ENCODE results near the gene CZIB.

The CZIB gene

DNA sequence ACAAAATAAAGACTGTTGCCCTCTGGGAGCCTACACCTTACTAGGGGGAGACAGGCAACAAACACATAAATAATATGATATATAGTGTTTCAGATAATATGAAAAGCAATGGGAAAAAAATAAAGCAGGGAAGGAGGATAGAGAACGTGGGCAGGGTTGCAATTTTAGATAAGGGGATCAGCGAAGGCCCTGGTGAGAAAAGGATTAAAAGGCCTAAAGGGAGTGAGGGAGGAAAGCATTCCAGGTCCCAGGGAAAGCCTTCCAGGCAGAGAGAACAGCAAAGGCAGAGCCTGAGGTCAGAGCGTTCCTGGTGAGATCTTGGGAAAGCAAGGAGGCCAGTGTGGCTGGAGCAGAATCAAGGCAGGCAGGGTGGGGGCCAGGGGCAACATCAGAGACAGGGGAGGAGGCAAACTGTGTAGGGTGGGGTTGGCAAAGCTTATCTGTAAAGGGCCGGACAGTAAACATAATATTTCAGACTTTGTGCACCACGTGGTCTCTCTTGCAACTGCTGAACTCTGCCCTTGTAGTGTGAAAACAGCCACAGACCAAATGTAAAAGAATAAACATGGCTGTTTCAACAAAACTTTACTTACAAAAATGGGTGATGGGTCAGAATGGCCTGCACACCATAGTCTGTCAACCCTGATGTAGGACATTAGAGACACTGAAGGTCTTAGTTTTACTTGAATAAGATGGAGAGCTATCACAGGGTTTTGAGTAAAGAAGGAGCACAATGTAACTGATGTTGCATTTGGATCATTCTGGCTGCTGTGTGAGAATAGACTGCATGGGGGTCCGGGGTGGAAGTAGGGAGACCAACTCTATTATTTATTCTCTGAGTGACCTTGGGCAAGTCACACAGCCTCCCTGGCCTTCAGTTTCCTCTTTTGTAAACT lies 37.1 kb downstream of the CZIB start:
- TF ChIP-seq POLR2AphosphoS5 (IDR thresholded peaks at IDR 0.05; ENCODE audit: low read depth, low read length) = no peak
- no peak for TF ChIP-seq SIN3A (IDR thresholded peaks at IDR 0.05; ENCODE audit: borderline replicate concordance, insufficient read depth, low read length)
- TF ChIP-seq FOXP2 (optimal IDR thresholded peaks at IDR 0.05; ENCODE audit: borderline replicate concordance, extremely low read depth, extremely low read length, insufficient read depth) = no peak
- TF ChIP-seq, protein P1, sequence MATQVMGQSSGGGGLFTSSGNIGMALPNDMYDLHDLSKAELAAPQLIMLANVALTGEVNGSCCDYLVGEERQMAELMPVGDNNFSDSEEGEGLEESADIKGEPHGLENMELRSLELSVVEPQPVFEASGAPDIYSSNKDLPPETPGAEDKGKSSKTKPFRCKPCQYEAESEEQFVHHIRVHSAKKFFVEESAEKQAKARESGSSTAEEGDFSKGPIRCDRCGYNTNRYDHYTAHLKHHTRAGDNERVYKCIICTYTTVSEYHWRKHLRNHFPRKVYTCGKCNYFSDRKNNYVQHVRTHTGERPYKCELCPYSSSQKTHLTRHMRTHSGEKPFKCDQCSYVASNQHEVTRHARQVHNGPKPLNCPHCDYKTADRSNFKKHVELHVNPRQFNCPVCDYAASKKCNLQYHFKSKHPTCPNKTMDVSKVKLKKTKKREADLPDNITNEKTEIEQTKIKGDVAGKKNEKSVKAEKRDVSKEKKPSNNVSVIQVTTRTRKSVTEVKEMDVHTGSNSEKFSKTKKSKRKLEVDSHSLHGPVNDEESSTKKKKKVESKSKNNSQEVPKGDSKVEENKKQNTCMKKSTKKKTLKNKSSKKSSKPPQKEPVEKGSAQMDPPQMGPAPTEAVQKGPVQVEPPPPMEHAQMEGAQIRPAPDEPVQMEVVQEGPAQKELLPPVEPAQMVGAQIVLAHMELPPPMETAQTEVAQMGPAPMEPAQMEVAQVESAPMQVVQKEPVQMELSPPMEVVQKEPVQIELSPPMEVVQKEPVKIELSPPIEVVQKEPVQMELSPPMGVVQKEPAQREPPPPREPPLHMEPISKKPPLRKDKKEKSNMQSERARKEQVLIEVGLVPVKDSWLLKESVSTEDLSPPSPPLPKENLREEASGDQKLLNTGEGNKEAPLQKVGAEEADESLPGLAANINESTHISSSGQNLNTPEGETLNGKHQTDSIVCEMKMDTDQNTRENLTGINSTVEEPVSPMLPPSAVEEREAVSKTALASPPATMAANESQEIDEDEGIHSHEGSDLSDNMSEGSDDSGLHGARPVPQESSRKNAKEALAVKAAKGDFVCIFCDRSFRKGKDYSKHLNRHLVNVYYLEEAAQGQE (IDR thresholded peaks at IDR 0.05; ENCODE audit: insufficient read depth in 1 of 2, low read depth in 2 of 2, low read length in 2 of 2) = no peak

- TF ChIP-seq FOXP2 (optimal IDR thresholded peaks at IDR 0.05; ENCODE audit: borderline replicate concordance, extremely low read depth, extremely low read length, insufficient read depth) (no peak), POLR2AphosphoS5 (IDR thresholded peaks at IDR 0.05; ENCODE audit: low read depth, low read length) (no peak), TAF1 (IDR thresholded peaks at IDR 0.05; ENCODE audit: borderline replicate concordance, insufficient read depth, low read length) (no peak), SIN3A (IDR thresholded peaks at IDR 0.05; ENCODE audit: borderline replicate concordance, insufficient read depth, low read length) (no peak)
- TF ChIP-seq, protein P1 (IDR thresholded peaks at IDR 0.05; ENCODE audit: insufficient read depth in 1 of 2, low read depth in 2 of 2, low read length in 2 of 2) = no peak
These were observed 37.7 kb downstream of the CZIB start for GRCh38 chr1:53182716-53183094.

- TF ChIP-seq, protein P1 (IDR thresholded peaks at IDR 0.05; ENCODE audit: insufficient read depth in 1 of 2, low read depth in 2 of 2, low read length in 2 of 2) = 0 out of 4 replicates have a peak, but pooled peaks of 1 of the 2 experiments have one; percentile 30
- TF ChIP-seq SIN3A (IDR thresholded peaks at IDR 0.05; ENCODE audit: borderline replicate concordance, insufficient read depth, low read length) (no peak), TAF1 (IDR thresholded peaks at IDR 0.05; ENCODE audit: borderline replicate concordance, insufficient read depth, low read length) (no peak), FOXP2 (optimal IDR thresholded peaks at IDR 0.05; ENCODE audit: borderline replicate concordance, extremely low read depth, extremely low read length, insufficient read depth) (no peak), POLR2AphosphoS5 (IDR thresholded peaks at IDR 0.05; ENCODE audit: low read depth, low read length) (no peak)
These were observed 38.3 kb downstream of the CZIB start for GRCh38 chr1:53182111-53182593.

DNA sequence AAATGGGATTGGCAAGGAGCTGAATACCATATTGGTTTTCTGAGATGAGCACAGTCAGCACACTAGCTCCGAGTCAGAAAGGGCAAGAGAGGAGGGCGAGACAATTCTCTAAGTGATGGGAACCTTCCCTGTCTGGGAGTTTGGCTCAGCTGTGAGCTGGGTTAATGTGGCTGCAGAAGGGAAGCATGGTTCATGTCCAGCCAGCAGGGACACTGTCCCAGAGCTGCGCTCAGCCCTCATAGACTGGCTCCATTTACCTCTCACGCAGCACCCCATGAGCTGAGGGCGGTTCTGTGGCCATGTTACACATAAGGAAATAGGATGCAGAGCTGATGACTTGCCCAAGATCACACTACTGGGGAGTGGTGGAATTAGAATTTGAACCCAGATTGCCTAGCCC lies 39.5 kb downstream of the CZIB start:
- TF ChIP-seq POLR2AphosphoS5 (IDR thresholded peaks at IDR 0.05; ENCODE audit: low read depth, low read length) = no peak
- TF ChIP-seq, protein P1 (IDR thresholded peaks at IDR 0.05; ENCODE audit: insufficient read depth in 1 of 2, low read depth in 2 of 2, low read length in 2 of 2) = no peak
- no peak for TF ChIP-seq FOXP2 (optimal IDR thresholded peaks at IDR 0.05; ENCODE audit: borderline replicate concordance, extremely low read depth, extremely low read length, insufficient read depth)
- TF ChIP-seq TAF1 (IDR thresholded peaks at IDR 0.05; ENCODE audit: borderline replicate concordance, insufficient read depth, low read length) = no peak
- TF ChIP-seq SIN3A (IDR thresholded peaks at IDR 0.05; ENCODE audit: borderline replicate concordance, insufficient read depth, low read length) = no peak

Measured in PFSK-1 (cell line).